ENCODE data around the gene TRUB1. TPM values are rescaled to one million over a fixed set of nuclear protein-coding genes. Genes with fewer than 3 reads are reported as not detected.
A peak's percentile ranks its signal among the peaks of the same experiment; 100 is the strongest.

TRUB1 gene
- total and polyA plus RNA-seq, 3 experiments from 2014 or later = 10.2 to 20.0 (median 15.7) TPM

GRCh38 chr10:114905450-114905849 lies 32.5 kb upstream of the TRUB1 start:
- Mint-ChIP-seq H3K4me3 (no peak overlapping the region), H3K9me3 (peaks cover 0 to 2% (median 0%) of the 10 kb centered on the region in 5 donors), H3K36me3 (peaks cover 0 to 5% (median 3%) of the 10 kb centered on the region in 3 donors), H3K4me1 (no peaks in the 10 kb centered on the region), H3K27ac (no peak overlapping the region), H3K27me3 (peaks cover 5 to 18% of the 10 kb centered on the region in 2 donors)
- H3K4me3 ChIP-seq (ENCODE audit: low read length) = no peak overlapping the region
- no peak for DNase-seq
- H3K36me3 ChIP-seq (ENCODE audit: insufficient read depth, low read length) = no peaks in the 10 kb centered on the region
- H3K4me1 ChIP-seq (ENCODE audit: insufficient read depth, low read length) = no peaks in the 10 kb centered on the region
- no peaks in the 10 kb centered on the region for H3K9me3 ChIP-seq (ENCODE audit: low read length)
- POLR2A ChIA-PET = no interaction called here
- CTCF ChIA-PET = no interaction called here
- H3K27ac ChIP-seq (ENCODE audit: low read depth, low read length) = no peak overlapping the region
- H3K27me3 ChIP-seq (ENCODE audit: insufficient read depth, low read length, poor library complexity, severe bottlenecking) = no peaks in the 10 kb centered on the region

GRCh38 chr10:114906981-114907380 lies 31.0 kb upstream of the TRUB1 start:
- Mint-ChIP-seq H3K4me3 (no peak overlapping the region), H3K27ac (no peak overlapping the region), H3K36me3 (peaks cover 0 to 5% (median 3%) of the 10 kb centered on the region in 3 donors), H3K27me3 (peaks cover 5 to 13% of the 10 kb centered on the region in 2 donors), H3K9me3 (peaks cover 0 to 2% (median 0%) of the 10 kb centered on the region in 5 donors), H3K4me1 (no peaks in the 10 kb centered on the region)
- POLR2A ChIA-PET = no interaction called here
- H3K4me1 ChIP-seq (ENCODE audit: insufficient read depth, low read length) = no peaks in the 10 kb centered on the region
- no peak for DNase-seq
- no peaks in the 10 kb centered on the region for H3K27me3 ChIP-seq (ENCODE audit: insufficient read depth, low read length, poor library complexity, severe bottlenecking)
- no peaks in the 10 kb centered on the region for H3K9me3 ChIP-seq (ENCODE audit: low read length)
- no peak overlapping the region for H3K27ac ChIP-seq (ENCODE audit: low read depth, low read length)
- no peak overlapping the region for H3K4me3 ChIP-seq (ENCODE audit: low read length)
- CTCF ChIA-PET = no interaction called here
- no peaks in the 10 kb centered on the region for H3K36me3 ChIP-seq (ENCODE audit: insufficient read depth, low read length)

DNA sequence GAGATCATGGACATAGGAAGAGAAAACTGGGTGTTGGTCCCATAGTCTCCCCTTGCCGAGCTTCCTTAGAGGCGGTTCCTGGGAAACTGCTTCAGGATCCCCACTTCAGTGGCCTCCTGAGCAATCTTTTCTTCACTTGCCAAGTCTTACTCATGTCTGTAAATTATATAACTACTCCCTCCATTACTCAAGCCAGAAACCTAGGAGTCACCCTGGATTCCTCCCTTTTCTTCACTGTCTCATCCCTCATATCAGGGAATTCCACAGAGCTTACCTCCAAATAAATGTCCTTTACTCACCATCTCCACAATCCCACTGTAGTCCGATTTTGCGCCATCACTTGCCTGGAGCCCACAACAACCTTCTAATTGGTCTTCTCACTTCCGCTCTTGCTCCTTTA lies 29.1 kb upstream of the TRUB1 start:
- Mint-ChIP-seq H3K4me1 (no peaks in the 10 kb centered on the region), H3K4me3 (no peak overlapping the region), H3K27ac (no peak overlapping the region), H3K27me3 (peaks cover 5 to 9% of the 10 kb centered on the region in 2 donors), H3K36me3 (peaks cover 0 to 5% (median 3%) of the 10 kb centered on the region in 3 donors), H3K9me3 (peaks cover 0 to 2% (median 0%) of the 10 kb centered on the region in 5 donors)
- ChIA-PET POLR2A (no interaction called here), CTCF (no interaction called here)
- no peaks in the 10 kb centered on the region for H3K36me3 ChIP-seq (ENCODE audit: insufficient read depth, low read length)
- no peaks in the 10 kb centered on the region for H3K9me3 ChIP-seq (ENCODE audit: low read length)
- no peaks in the 10 kb centered on the region for H3K27me3 ChIP-seq (ENCODE audit: insufficient read depth, low read length, poor library complexity, severe bottlenecking)
- no peak for DNase-seq
- H3K4me1 ChIP-seq (ENCODE audit: insufficient read depth, low read length) = no peaks in the 10 kb centered on the region
- H3K27ac ChIP-seq (ENCODE audit: low read depth, low read length) = no peak overlapping the region
- H3K4me3 ChIP-seq (ENCODE audit: low read length) = no peak overlapping the region

DNA sequence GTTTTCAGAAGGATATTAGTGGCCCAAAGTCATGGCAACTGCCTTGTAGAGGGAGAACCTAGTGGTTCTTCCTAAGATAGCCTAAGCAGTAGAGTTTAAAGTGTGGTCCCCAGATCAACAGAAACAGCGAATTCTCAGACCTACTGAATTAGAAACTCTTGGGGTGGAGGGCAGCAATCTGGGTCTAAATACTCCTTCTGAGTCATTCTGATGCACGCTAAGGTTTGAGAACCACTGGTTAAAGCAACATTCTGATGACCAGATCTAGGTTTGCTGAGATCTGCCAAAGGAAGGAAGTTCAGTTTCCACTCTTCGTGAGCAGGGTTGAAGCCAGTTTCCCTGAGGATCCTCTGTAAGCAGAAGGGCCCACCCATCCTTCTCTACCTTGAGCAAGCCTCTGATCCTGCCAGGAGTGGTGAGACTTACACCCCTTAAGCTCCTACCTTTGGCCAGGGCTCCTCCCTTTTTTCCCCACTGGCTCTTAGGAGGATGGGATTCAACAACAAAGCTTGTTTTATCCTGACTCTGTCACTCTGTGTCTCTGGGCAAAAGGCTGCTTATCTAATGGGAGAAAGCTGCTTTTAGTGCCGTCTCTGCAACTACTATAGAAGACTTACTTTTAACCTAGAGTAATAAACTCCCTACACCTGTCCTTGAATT lies 26.8 kb upstream of the TRUB1 start:
- Mint-ChIP-seq H3K36me3 (peaks cover 0 to 5% (median 3%) of the 10 kb centered on the region in 3 donors), H3K27ac (no peak overlapping the region), H3K9me3 (peaks cover 0 to 2% (median 0%) of the 10 kb centered on the region in 5 donors), H3K4me3 (no peak overlapping the region), H3K27me3 (peaks cover 5 to 9% of the 10 kb centered on the region in 2 donors), H3K4me1 (no peaks in the 10 kb centered on the region)
- H3K27ac ChIP-seq (ENCODE audit: low read depth, low read length) = no peak overlapping the region
- POLR2A ChIA-PET = no interaction called here
- no peaks in the 10 kb centered on the region for H3K9me3 ChIP-seq (ENCODE audit: low read length)
- DNase-seq = no peak
- no peaks in the 10 kb centered on the region for H3K36me3 ChIP-seq (ENCODE audit: insufficient read depth, low read length)
- no peak overlapping the region for H3K4me3 ChIP-seq (ENCODE audit: low read length)
- CTCF ChIA-PET = no interaction called here
- no peaks in the 10 kb centered on the region for H3K4me1 ChIP-seq (ENCODE audit: insufficient read depth, low read length)
- no peaks in the 10 kb centered on the region for H3K27me3 ChIP-seq (ENCODE audit: insufficient read depth, low read length, poor library complexity, severe bottlenecking)

- ChIA-PET CTCF (no interaction called here), POLR2A (no interaction called here)
- peaks cover 0 to 2% (median 0%) of the 10 kb centered on the region in 5 donors for H3K9me3 Mint-ChIP-seq
- peak overlapping the region in 1 of 8 donors; percentile 38 for H3K27ac Mint-ChIP-seq
- H3K27me3 ChIP-seq (ENCODE audit: insufficient read depth, low read length, poor library complexity, severe bottlenecking) = no peaks in the 10 kb centered on the region
- DNase-seq = no peak
- H3K27ac ChIP-seq (ENCODE audit: low read depth, low read length) = no peak overlapping the region
- H3K4me3 Mint-ChIP-seq = no peak overlapping the region
- H3K36me3 ChIP-seq (ENCODE audit: insufficient read depth, low read length) = no peaks in the 10 kb centered on the region
- peaks cover 5 to 10% of the 10 kb centered on the region in 2 donors for H3K27me3 Mint-ChIP-seq
- H3K36me3 Mint-ChIP-seq = peaks cover 0 to 5% (median 3%) of the 10 kb centered on the region in 3 donors
- no peak overlapping the region for H3K4me3 ChIP-seq (ENCODE audit: low read length)
- no peaks in the 10 kb centered on the region for H3K4me1 Mint-ChIP-seq
- no peaks in the 10 kb centered on the region for H3K9me3 ChIP-seq (ENCODE audit: low read length)
- H3K4me1 ChIP-seq (ENCODE audit: insufficient read depth, low read length) = no peaks in the 10 kb centered on the region
These were observed 26.1 kb upstream of the TRUB1 start for GRCh38 chr10:114911801-114912469.

DNA sequence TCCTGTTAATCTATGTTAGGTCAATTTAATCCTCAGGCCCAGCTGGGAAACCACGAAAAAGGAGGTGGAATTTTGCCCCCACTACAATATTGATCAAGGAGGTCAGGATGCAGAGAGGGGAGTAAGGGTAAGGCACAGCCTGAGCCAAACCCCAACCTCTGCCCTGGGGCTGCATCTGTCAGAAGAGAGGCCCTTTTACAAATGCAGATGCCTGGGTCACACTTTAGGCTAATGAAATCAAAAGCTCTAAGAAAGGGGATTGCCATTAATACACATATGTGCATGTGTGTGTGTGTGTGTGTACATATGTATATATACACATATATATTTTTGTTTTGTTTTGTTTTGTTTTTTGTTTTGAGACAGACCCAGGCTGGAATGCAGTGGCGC lies 25.5 kb upstream of the TRUB1 start:
- Histone ChIP-seq H3K9me3 (ENCODE audit: low read length) (no peaks in the 10 kb centered on the region), H3K27me3 (ENCODE audit: insufficient read depth, low read length, poor library complexity, severe bottlenecking) (no peaks in the 10 kb centered on the region), H3K4me1 (ENCODE audit: insufficient read depth, low read length) (no peaks in the 10 kb centered on the region), H3K4me3 (ENCODE audit: low read length) (no peak overlapping the region), H3K27ac (ENCODE audit: low read depth, low read length) (no peak overlapping the region), H3K36me3 (ENCODE audit: insufficient read depth, low read length) (no peaks in the 10 kb centered on the region)
- no peak for DNase-seq
- POLR2A ChIA-PET = no interaction called here
- Mint-ChIP-seq H3K4me1 (no peaks in the 10 kb centered on the region), H3K9me3 (peaks cover 0 to 2% (median 0%) of the 10 kb centered on the region in 5 donors), H3K36me3 (peaks cover 0 to 5% (median 3%) of the 10 kb centered on the region in 3 donors), H3K4me3 (no peak overlapping the region), H3K27ac (no peak overlapping the region), H3K27me3 (peaks cover 3 to 13% of the 10 kb centered on the region in 2 donors)
- CTCF ChIA-PET = no interaction called here

DNA sequence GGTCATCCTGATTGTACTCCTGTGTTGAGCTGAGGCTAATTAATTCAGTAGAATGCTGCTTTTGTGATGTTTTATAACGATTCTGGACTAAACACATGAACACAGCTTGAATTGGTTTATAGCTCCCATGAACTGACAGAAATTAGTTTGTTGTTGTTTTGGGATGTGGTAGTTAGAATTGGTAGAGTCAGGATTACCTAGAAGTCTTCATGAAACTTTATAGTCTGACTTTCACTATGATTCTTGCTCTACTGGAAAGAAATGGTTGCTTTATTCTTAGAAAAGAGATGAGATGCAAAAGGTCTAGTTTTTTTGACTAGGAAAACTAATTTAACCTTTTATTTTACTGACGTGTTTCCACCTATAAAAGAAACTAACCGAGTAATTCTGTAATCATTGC lies 23.4 kb upstream of the TRUB1 start:
- H3K4me1 Mint-ChIP-seq = no peaks in the 10 kb centered on the region
- H3K4me3 ChIP-seq (ENCODE audit: low read length) = no peak overlapping the region
- POLR2A ChIA-PET = no interaction called here
- peaks cover 0 to 2% (median 0%) of the 10 kb centered on the region in 3 donors for H3K36me3 Mint-ChIP-seq
- CTCF ChIA-PET = interaction anchor here (1.5 kb wide), 1 partner anchor 9 kb away, joined by 6 read pairs; no protein-coding TSS in a partner anchor
- no peak overlapping the region for H3K27ac Mint-ChIP-seq
- H3K27me3 ChIP-seq (ENCODE audit: insufficient read depth, low read length, poor library complexity, severe bottlenecking) = no peaks in the 10 kb centered on the region
- no peaks in the 10 kb centered on the region for H3K4me1 ChIP-seq (ENCODE audit: insufficient read depth, low read length)
- peaks cover 0 to 6% of the 10 kb centered on the region in 2 donors for H3K27me3 Mint-ChIP-seq
- H3K4me3 Mint-ChIP-seq = no peak overlapping the region
- H3K36me3 ChIP-seq (ENCODE audit: insufficient read depth, low read length) = no peaks in the 10 kb centered on the region
- DNase-seq = no peak
- no peak overlapping the region for H3K27ac ChIP-seq (ENCODE audit: low read depth, low read length)
- H3K9me3 ChIP-seq (ENCODE audit: low read length) = no peaks in the 10 kb centered on the region
- no peaks in the 10 kb centered on the region for H3K9me3 Mint-ChIP-seq

DNA sequence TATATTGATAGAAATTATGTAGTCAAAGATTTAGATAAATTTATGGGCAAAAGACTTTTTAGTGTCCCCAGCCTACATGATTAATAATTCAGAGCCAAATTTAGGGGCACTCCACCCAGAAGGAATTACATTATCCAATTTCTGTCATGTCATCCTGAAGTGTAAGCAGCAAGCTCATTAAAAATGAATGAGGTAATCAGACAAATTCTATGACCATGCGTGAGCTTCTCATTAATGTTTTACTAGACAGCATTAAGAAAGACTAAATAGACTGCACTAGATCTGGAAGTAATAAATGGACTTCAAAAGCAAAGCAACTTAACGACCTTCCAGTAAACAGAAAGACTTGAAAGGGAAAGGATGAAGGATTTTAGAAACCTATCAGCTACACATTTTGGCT lies 22.7 kb upstream of the TRUB1 start:
- Histone ChIP-seq H3K27ac (ENCODE audit: low read depth, low read length) (no peak overlapping the region), H3K4me1 (ENCODE audit: insufficient read depth, low read length) (no peaks in the 10 kb centered on the region), H3K27me3 (ENCODE audit: insufficient read depth, low read length, poor library complexity, severe bottlenecking) (no peaks in the 10 kb centered on the region), H3K4me3 (ENCODE audit: low read length) (no peak overlapping the region), H3K9me3 (ENCODE audit: low read length) (no peaks in the 10 kb centered on the region), H3K36me3 (ENCODE audit: insufficient read depth, low read length) (no peaks in the 10 kb centered on the region)
- H3K27ac Mint-ChIP-seq = no peak overlapping the region
- peaks cover 0 to 8% of the 10 kb centered on the region in 2 donors for H3K27me3 Mint-ChIP-seq
- no peaks in the 10 kb centered on the region for H3K9me3 Mint-ChIP-seq
- no peaks in the 10 kb centered on the region for H3K4me1 Mint-ChIP-seq
- ChIA-PET POLR2A (no interaction called here), CTCF (interaction anchor here (1.5 kb wide), 1 partner anchor 9 kb away, joined by 6 read pairs; no protein-coding TSS in a partner anchor)
- H3K36me3 Mint-ChIP-seq = no peaks in the 10 kb centered on the region
- no peak overlapping the region for H3K4me3 Mint-ChIP-seq
- DNase-seq = no peak
